ENCODE measurements around the gene NDUFC2. TPM values are rescaled to one million over a fixed set of nuclear protein-coding genes. Genes with fewer than 3 reads are reported as not detected.
A peak's percentile ranks its signal among the peaks of the same experiment; 100 is the strongest.

The NDUFC2 gene
- total RNA-seq, result 172 to 185 TPM (median 175 TPM) in 3 replicates
- long read RNA-seq, transcript NDUFC2-201 (3 exons, 2,518 nt), result major isoform, 173 of 176 reads
- long read RNA-seq, partial matches to known transcripts, result 1 of 176 reads
- long read RNA-seq, other reads (novel, unspliced or antisense), result 0 of 176 reads

- Mint-ChIP-seq H3K27me3 (ENCODE audit: low read depth) (no peaks in the 10 kb centered on the region), H3K36me3 (ENCODE audit: low read depth) (no peaks in the 10 kb centered on the region), H3K4me1 (ENCODE audit: low read depth) (peaks cover 40% of the 10 kb centered on the region), H3K9me3 (ENCODE audit: low read depth) (no peaks in the 10 kb centered on the region), H3K27ac (ENCODE audit: unreplicated experiment) (peak within 1 kb of the TSS; percentile 96), H3K4me3 (ENCODE audit: unreplicated experiment) (peak within 1 kb of the TSS; percentile 93)
- DNase-seq (ENCODE audit: low spot score), result peak; percentile 93
- TF ChIP-seq CTCF (IDR thresholded peaks at IDR 0.05), result peak; percentile 48
Measured at GRCh38 chr11:78079232-78080083, at the start of gene NDUFC2. Gene NDUFC2, minus strand, starts transcription at chr11:78079862. Its CDS starts 118 bp downstream, at chr11:78079744.

GRCh38 chr11:78127403-78127802, 47.7 kb upstream of the NDUFC2 start:
- peaks cover 2% of the 10 kb centered on the region for H3K36me3 Mint-ChIP-seq (ENCODE audit: low read depth)
- H3K4me1 Mint-ChIP-seq (ENCODE audit: low read depth), result no peaks in the 10 kb centered on the region
- H3K4me3 Mint-ChIP-seq (ENCODE audit: unreplicated experiment), result no peak overlapping the region
- no peak overlapping the region for H3K27ac Mint-ChIP-seq (ENCODE audit: unreplicated experiment)
- no peaks in the 10 kb centered on the region for H3K27me3 Mint-ChIP-seq (ENCODE audit: low read depth)
- no peak for DNase-seq (ENCODE audit: low spot score)
- TF ChIP-seq CTCF (IDR thresholded peaks at IDR 0.05), result no peak
- no peaks in the 10 kb centered on the region for H3K9me3 Mint-ChIP-seq (ENCODE audit: low read depth)

- H3K9me3 Mint-ChIP-seq (ENCODE audit: low read depth), result no peaks in the 10 kb centered on the region
- H3K27ac Mint-ChIP-seq (ENCODE audit: unreplicated experiment), result no peak overlapping the region
- no peaks in the 10 kb centered on the region for H3K27me3 Mint-ChIP-seq (ENCODE audit: low read depth)
- no peak for TF ChIP-seq CTCF (IDR thresholded peaks at IDR 0.05)
- DNase-seq (ENCODE audit: low spot score), result no peak
- peaks cover 14% of the 10 kb centered on the region for H3K36me3 Mint-ChIP-seq (ENCODE audit: low read depth)
- no peaks in the 10 kb centered on the region for H3K4me1 Mint-ChIP-seq (ENCODE audit: low read depth)
- H3K4me3 Mint-ChIP-seq (ENCODE audit: unreplicated experiment), result no peak overlapping the region
Measured at GRCh38 chr11:78112582-78113275, 33.1 kb upstream of the NDUFC2 start.

GRCh38 chr11:78111298-78111697, 31.6 kb upstream of the NDUFC2 start:
- H3K27ac Mint-ChIP-seq (ENCODE audit: unreplicated experiment), result no peak overlapping the region
- TF ChIP-seq CTCF (IDR thresholded peaks at IDR 0.05), result no peak
- H3K4me3 Mint-ChIP-seq (ENCODE audit: unreplicated experiment), result no peak overlapping the region
- DNase-seq (ENCODE audit: low spot score), result no peak
- no peaks in the 10 kb centered on the region for H3K9me3 Mint-ChIP-seq (ENCODE audit: low read depth)
- peaks cover 15% of the 10 kb centered on the region for H3K36me3 Mint-ChIP-seq (ENCODE audit: low read depth)
- H3K27me3 Mint-ChIP-seq (ENCODE audit: low read depth), result no peaks in the 10 kb centered on the region
- H3K4me1 Mint-ChIP-seq (ENCODE audit: low read depth), result no peaks in the 10 kb centered on the region

GRCh38 chr11:78110830-78111229, 31.2 kb upstream of the NDUFC2 start:
- H3K36me3 Mint-ChIP-seq (ENCODE audit: low read depth), result peaks cover 15% of the 10 kb centered on the region
- H3K9me3 Mint-ChIP-seq (ENCODE audit: low read depth), result no peaks in the 10 kb centered on the region
- DNase-seq (ENCODE audit: low spot score), result no peak

More at GRCh38 chr11:78110830-78111229, 31.2 kb upstream of the NDUFC2 start:
- no peak for TF ChIP-seq CTCF (IDR thresholded peaks at IDR 0.05)
- no peak overlapping the region for H3K4me3 Mint-ChIP-seq (ENCODE audit: unreplicated experiment)
- H3K27ac Mint-ChIP-seq (ENCODE audit: unreplicated experiment), result no peak overlapping the region
- H3K4me1 Mint-ChIP-seq (ENCODE audit: low read depth), result no peaks in the 10 kb centered on the region
- no peaks in the 10 kb centered on the region for H3K27me3 Mint-ChIP-seq (ENCODE audit: low read depth)

Data from chondrocyte (in vitro differentiated cells).